ENCODE results near the gene C12orf75. TPM values are rescaled to one million over a fixed set of nuclear protein-coding genes. Genes with fewer than 3 reads are reported as not detected.

Gene C12orf75
- total RNA-seq, 4 donors from 2014 or later, result 1.9 to 5.8 (median 4.3) TPM

- Histone ChIP-seq H3K36me3 (no peaks in the 10 kb centered on the region), H3K4me1 (peaks cover 0 to 9% of the 10 kb centered on the region in 2 donors), H3K27me3 (no peaks in the 10 kb centered on the region), H3K4me3 (replicated peaks in 1 of 3) (no peak overlapping the region), H3K27ac (no peak overlapping the region), H3K9me3 (no peaks in the 10 kb centered on the region)
- TF ChIP-seq CTCF (IDR thresholded peaks at IDR 0.05) (no peak), POLR2A (IDR thresholded peaks at IDR 0.05) (no peak)
- WGBS, 2 donors, result 31 to 47% methylated on average over 1 of the region's 1 CpG
- intact Hi-C loops (cut with DNase I), result no loop called here
- no peak for DNase-seq
Observed at GRCh38 chr12:105348561-105348960, 18.1 kb downstream of the C12orf75 start.

- Histone ChIP-seq H3K4me3 (replicated peaks in 1 of 3) (no peak overlapping the region), H3K36me3 (no peaks in the 10 kb centered on the region), H3K9me3 (no peaks in the 10 kb centered on the region), H3K27ac (no peak overlapping the region), H3K27me3 (no peaks in the 10 kb centered on the region), H3K4me1 (peaks cover 0 to 9% of the 10 kb centered on the region in 2 donors)
- 50 to 69% methylated on average over 1 of the region's 1 CpG for WGBS, 2 donors
- intact Hi-C loops (cut with DNase I), result no loop called here
- TF ChIP-seq CTCF (IDR thresholded peaks at IDR 0.05), result no peak
- no peak for TF ChIP-seq POLR2A (IDR thresholded peaks at IDR 0.05)
- no peak for DNase-seq
Observed at GRCh38 chr12:105349138-105349537, 18.6 kb downstream of the C12orf75 start.

DNA sequence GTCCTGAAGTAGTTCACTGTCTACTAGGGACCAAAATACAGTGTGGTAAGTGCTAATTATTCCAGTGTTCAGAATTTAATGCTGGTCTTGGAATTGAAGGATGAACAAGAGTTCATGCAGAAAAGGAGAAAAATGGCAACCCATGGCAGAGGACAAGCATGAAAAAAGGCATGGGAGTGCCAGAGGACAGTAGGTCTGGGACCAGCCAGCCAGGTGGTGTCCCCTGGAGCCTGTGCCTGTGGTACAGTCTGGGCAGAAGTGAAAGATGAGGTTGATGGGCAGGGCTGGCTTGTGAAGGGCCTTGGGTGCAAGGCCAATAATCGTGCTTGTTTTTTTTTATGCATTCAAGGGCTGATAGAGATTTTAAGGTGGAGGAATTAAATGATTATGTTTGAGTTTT lies 21.0 kb downstream of the C12orf75 start:
- Histone ChIP-seq H3K36me3 (no peaks in the 10 kb centered on the region), H3K4me3 (replicated peaks in 1 of 3) (no peak overlapping the region), H3K4me1 (peaks cover 0 to 9% of the 10 kb centered on the region in 2 donors), H3K27ac (no peak overlapping the region), H3K9me3 (no peaks in the 10 kb centered on the region), H3K27me3 (no peaks in the 10 kb centered on the region)
- TF ChIP-seq POLR2A (IDR thresholded peaks at IDR 0.05), result no peak
- no peak for TF ChIP-seq CTCF (IDR thresholded peaks at IDR 0.05)
- intact Hi-C loops (cut with DNase I), result no loop called here
- no peak for DNase-seq
- WGBS, 2 donors, result 45 to 46% methylated on average over 1 of the region's 1 CpG

- WGBS, 2 donors, result 81 to 93% methylated on average over 4 of the region's 4 CpGs
- intact Hi-C loops (cut with DNase I), result no loop called here
- H3K4me1 ChIP-seq, result peaks cover 0 to 9% of the 10 kb centered on the region in 2 donors
- no peak overlapping the region for H3K4me3 ChIP-seq (replicated peaks in 1 of 3)
- no peak for TF ChIP-seq POLR2A (IDR thresholded peaks at IDR 0.05)
- H3K27ac ChIP-seq, result no peak overlapping the region
- no peaks in the 10 kb centered on the region for H3K36me3 ChIP-seq
- H3K27me3 ChIP-seq, result no peaks in the 10 kb centered on the region
- no peak for DNase-seq
- no peaks in the 10 kb centered on the region for H3K9me3 ChIP-seq
Observed at GRCh38 chr12:105352052-105352451, 21.6 kb downstream of the C12orf75 start.

DNA sequence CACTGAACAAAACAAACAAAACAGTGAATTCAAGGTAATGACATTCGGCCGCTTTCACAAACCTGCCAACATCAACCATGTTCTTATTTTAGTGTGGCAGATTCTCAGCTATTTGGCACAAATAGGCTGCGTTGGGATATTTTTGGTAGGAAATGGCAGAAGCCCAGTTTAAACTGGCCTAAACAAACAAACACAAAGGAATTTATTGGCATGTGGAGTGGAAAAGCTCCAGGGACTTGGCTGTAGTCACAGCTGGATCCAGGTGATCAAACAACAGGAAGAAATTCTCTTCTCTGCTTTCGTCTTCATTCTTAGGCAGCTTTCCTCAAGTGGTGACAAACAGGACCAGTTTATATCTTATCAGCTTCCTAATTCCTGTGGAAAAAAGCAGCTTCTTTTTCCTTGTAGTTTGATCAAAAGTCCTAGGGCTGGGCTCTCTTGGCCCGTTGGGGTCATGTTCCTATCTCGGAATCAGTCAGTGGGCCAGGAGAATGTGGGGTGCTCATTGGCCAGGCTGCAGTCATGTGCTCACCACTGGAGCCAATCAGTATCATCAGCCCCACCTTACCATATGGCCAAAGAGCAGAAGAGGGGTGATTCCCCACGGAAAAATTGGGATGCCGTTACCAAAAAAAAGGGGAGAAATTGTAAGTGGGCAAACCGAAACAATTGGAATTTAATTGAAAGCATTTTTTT lies 22.6 kb downstream of the C12orf75 start:
- H3K9me3 ChIP-seq, result no peaks in the 10 kb centered on the region
- no peaks in the 10 kb centered on the region for H3K36me3 ChIP-seq
- no peaks in the 10 kb centered on the region for H3K27me3 ChIP-seq
- no peak overlapping the region for H3K4me3 ChIP-seq (replicated peaks in 1 of 3)
- peak; percentile 34 to 55 for DNase-seq
- 54% methylated on average over 9 of the region's 9 CpGs for WGBS, 2 donors
- H3K27ac ChIP-seq, result peak overlapping the region in 1 of 3 donors; percentile 24
- H3K4me1 ChIP-seq, result peaks cover 0 to 9% of the 10 kb centered on the region in 2 donors
- TF ChIP-seq POLR2A (IDR thresholded peaks at IDR 0.05), result no peak
- TF ChIP-seq CTCF (IDR thresholded peaks at IDR 0.05), result no peak
- intact Hi-C loops (cut with DNase I), result no loop called here

All from thyroid gland (tissue), 4 donors.